GM21737 (cell line): ENCODE results near the gene TMEM232.

ENCODE experiments used
- ATAC-seq: cut with Tn5 transposase; IDR thresholded peaks from one replicate; pipeline ENCODE4 v1.9.1; 2021; ENCODE audit warnings: mild to moderate bottlenecking, moderate library complexity; ENCODE audit not compliant: unreplicated experiment

TMEM232 gene

GRCh38 chr5:110634475-110634874, 92.0 kb downstream of the TMEM232 start:
- ATAC-seq: no peak

DNA sequence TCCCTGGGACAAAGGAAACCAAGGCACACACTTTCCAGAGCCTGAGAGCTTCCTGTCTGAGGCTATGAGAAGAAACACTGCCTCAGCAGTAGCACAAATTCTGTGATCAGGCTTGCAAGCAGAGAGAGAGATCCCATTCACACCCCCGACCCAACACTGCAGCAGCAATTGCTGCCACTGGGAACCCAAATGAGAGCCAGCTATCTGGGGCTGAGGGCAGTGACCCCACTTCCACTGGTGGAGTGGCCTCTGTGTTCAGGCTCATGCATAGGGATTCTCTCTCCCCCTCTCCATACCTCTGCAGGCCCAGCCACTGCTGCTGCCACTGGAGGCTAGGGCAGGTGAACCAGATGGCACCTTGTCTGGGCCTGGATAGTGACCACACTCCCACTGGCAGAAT, 95.2 kb downstream of the TMEM232 start:
- ATAC-seq: no peak

DNA sequence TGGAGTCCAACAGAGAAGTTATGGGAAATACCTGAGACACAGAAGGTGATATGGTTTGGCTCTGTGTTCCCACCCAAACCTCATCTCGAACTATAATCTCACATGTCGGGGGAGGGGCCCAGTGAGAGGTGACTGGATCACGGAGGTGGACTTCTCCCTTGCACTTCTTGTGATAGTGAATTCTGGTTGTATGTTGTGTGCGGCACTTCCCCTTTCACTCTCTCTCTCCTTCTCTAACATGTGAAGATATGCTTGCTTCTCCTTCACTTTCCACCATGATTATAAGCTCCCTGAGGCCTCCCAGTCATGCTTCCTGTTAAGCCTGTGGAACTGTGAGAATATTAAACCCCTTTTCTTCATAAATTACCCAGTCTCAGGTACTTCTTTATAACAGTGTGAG, 96.1 kb downstream of the TMEM232 start:
- ATAC-seq: no peak

DNA sequence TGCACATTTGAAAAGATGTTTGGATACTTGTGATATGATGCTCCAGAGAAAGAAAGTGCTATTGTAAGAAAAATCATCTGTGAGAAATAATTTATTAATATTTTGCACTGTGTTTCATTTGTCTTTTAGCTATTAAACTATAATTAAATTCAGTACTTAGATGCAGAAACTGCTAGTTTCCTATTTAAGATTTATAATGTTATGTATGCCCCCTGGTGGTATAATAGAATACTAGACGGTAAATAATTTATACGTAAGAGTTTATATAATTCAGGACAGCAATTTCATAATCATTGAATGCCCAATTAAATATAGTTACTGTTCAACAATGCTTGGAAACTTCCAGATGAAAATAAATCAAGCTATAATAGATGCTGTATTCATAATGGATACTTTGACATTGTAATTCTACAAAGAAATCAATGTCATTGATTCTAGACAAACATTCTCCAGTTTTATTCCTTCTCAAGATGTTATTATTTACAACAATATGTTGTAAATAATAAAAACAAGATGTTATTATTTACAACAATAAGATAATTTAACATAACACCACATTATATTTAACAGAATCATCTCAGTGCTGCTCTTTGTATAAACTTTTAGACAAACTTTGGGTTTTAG, 101.0 kb downstream of the TMEM232 start:
- no peak for ATAC-seq

DNA sequence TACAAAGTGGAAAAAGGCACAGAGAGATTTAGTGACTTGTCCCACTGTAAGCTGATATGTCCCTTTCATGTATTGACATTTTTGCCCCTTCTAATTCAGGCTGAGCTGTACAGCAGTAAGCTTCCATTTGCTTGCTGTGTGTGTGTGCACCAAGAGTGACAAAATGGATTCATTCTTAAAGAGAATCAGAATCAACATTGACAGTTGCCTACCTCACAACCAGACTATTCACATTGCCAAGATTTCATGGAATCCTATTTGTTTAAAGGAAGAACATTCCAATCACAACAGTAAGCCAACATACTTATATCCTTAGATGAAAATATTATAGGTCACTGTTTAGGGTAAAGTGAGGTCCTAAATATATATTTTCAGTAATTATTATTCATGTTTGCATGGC, 102.6 kb downstream of the TMEM232 start:
- ATAC-seq: no peak

DNA sequence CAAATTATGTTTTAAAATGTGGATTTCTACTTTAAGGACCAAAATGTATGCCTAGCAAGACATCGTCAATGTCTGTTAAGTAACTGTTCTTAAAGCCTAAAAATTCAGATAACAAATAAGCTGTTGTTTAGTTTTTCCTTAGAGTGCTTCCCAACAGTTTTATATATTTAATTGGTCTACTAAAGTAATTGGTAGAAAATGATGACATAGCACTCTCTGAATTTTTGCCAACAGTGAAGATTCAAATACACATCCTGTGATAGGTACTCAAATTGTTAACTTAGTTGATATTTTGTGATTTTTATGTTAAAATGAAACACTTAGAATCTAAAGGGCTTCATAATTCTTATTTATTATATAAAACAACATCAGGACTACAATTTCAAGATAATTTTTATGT, 107.5 kb downstream of the TMEM232 start:
- no peak for ATAC-seq

DNA sequence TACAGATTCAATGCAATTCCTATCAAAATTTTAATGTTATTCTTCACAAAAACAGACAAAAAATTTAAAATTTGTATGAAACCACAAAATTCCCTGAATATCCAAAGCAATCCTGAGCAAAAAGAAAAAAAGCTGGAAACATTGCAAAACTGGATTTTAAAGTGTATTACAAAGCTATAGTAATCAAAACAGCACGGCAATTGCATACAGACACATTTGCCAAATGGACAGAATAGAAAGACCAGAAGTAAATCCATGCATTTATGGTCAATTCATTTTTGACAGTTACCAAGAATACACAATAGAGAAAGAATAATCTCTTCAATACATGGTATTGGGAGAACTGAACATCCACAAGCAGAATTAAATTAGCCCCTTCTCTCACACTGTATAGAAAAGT, 110.5 kb downstream of the TMEM232 start:
- no peak for ATAC-seq

GRCh38 chr5:110612794-110613247, 113.7 kb downstream of the TMEM232 start:
- no peak for ATAC-seq

GRCh38 chr5:110611817-110612216, 114.7 kb downstream of the TMEM232 start:
- no peak for ATAC-seq

DNA sequence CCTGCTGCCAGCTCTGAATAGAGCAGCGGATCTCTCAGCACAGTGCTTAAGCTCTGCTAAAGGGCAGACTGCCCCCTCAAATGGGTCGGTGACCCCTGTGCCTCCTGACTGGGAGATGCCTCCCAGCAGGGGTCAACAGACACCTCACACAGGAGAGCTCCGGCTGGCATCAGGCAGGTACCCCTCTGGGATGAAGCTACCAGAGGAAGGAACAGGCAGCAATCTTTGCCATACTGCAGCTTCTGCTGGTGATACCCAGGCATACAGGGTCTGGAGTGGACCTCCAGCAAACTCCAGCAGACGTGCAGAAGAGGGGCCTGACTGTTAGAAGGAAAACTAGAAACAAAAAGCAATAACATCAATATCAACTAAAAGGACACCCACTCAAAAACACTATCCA, 131.6 kb downstream of the TMEM232 start:
- no peak for ATAC-seq

- ATAC-seq: no peak
Measured at GRCh38 chr5:110590187-110590586, 136.3 kb downstream of the TMEM232 start.

GRCh38 chr5:110588286-110588980, 138.0 kb downstream of the TMEM232 start:
- no peak for ATAC-seq

DNA sequence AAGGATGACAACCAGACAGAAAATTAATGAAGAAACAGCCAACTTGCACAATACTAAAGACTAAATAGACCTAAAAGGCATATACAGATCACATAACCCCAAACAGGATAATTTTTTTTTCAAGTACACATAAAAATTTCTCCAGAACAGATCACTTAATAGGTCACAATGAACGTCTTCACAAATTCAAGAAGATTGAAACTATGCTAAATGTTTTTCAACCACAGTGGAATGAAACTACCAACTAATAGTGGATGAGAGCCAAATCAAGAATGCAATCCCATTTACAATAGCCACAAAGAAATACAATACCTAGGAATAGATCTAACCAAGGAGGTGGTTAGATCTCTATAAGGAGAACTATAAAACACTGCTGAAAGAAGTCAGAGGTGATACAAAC, 145.8 kb downstream of the TMEM232 start:
- no peak for ATAC-seq

GRCh38 chr5:110572729-110573128, 153.7 kb downstream of the TMEM232 start:
- no peak for ATAC-seq

DNA sequence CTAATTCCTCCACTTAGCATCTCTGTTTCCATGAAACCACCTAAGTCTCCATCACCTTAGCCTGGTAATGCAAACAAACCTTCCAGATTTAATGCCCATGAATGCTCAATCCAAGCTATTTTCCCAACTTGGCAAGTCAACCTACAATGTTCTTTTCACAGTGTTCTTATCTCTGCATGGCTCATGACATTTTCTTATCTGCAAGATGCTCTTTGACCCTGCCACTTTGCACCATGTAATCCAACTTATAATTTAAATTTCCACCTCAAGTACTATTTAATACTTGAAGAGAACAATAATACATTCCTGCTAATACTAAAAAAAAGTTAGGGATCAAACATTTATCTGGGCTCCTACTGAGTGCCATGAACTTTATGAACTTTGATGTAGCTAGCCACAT, 164.3 kb downstream of the TMEM232 start:
- ATAC-seq: no peak

- no peak for ATAC-seq
Measured at GRCh38 chr5:110561510-110561909, 165.0 kb downstream of the TMEM232 start.

- no peak for ATAC-seq
Measured at GRCh38 chr5:110549301-110549700, 177.2 kb downstream of the TMEM232 start.

GRCh38 chr5:110548171-110548570, 178.3 kb downstream of the TMEM232 start:
- no peak for ATAC-seq

DNA sequence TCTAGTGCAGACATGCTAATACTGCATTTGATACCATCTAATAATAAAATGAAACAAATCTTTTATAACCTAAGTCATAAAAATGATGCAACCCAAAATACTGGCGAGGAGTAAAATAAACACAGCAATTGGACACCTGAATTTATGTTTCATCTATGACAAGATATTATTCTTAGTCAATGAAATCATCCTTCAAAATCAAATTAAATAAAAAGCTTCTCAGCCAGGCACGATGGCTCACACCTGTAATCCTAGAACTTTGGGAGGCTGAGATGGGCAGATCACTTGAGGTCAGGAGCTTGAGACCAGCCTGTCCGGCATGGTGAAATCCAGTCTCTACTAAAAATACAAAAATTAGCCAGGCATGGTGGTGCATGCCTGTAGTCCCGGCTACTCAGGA, 179.0 kb downstream of the TMEM232 start:
- no peak for ATAC-seq

DNA sequence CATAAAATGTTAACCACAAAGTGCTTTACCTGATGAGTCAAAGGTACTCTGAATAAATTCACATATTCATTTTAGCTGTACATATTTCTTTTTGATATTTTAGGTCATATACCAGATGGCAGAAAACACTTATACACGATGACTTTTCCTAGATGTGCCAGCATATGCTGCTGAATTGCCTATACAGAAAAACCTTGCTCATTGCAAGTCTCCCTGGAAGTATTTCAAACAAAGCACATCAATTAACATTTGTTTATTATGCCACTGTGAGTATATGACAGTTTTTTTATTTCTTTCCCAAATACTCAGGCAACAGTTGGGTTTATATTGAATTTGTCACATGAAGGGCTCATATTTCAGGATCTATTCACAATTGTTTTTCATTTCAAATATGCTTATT, 180.8 kb downstream of the TMEM232 start:
- no peak for ATAC-seq

DNA sequence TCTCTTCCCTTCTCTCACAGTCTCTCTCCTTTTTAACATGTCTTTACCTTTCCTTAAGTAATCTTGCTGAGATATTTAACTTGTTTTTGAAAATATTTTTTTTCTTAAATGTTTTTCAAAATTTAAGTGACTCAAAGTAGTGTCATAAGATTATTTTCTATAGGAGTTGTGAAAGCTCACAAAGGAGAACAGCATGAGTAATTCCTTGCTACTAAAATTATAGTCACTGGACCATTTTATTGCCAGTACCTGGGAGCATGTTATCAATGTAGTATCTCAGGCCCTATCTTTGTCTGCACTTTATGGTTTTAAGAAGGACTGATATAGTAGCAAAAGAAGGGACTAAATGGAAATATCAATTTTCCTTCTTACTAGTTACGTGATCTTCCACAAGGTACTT, 181.9 kb downstream of the TMEM232 start:
- no peak for ATAC-seq

DNA sequence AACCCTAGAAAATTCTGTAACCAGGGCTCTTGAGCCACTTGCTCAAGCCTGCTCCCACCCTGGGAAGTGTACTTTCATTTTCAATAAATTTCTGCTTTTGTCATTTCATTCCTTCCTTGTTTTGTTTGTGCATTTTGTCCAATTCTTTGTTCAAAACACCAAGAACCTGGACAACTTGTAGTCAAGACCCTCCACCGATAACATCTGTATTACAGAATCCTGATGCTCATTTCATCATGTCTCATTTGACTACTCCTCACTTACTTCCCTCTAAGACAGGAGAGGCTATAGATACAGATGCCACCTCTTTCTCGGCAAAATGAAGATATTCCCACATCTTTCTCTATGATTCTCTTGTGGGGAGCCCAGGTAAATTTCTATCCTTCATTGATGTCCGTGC, 183.5 kb downstream of the TMEM232 start:
- ATAC-seq: no peak
